ENCODE results near the gene OXGR1. TPM values are rescaled to one million over a fixed set of nuclear protein-coding genes. Genes with fewer than 3 reads are reported as not detected.

Gene OXGR1
- total and polyA plus RNA-seq, 2 of the 4 experiments (the other 2 are of a cell fraction) = not detected

DNA sequence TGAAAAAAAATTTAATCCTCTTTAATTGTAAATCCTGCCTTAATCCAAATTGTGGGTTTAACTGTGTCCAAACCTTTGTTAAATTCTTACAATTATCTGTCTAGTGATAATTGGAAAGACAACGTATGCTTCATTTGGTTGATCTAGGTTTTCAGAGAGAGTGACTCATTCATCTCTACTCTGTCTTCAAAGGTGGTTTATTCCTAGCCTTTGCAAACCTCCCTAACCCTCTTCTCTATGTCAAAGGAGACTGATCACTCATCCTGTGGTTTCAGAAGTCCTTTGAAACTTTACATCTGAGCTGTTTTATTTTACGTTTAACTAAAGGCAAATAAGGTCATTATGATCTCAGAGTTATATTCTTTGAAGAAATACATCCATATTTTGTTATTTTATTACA, 8.8 kb upstream of the OXGR1 start:
- dilution Hi-C loops (cut with HindIII; ENCODE audit: low sequenced_read_pairs, unreplicated experiment) (no loop called here), in situ Hi-C loops (cut with MboI; ENCODE audit: low sequenced_read_pairs) (no loop called here), intact Hi-C loops (cut with micrococcal nuclease) (no loop called here)
- no peak overlapping the region for H4K8ac ChIP-seq (ENCODE audit: low read depth in 2 of 2, low read length in 2 of 2)
- no peak overlapping the region for H2AK5ac ChIP-seq (ENCODE audit: low read depth, low read length)
- no peak overlapping the region for H3K4ac ChIP-seq (ENCODE audit: low read depth, low read length)
- H3K18ac ChIP-seq (ENCODE audit: low read depth, low read length) = no peak overlapping the region
- H2AFZ ChIP-seq (replicated peaks; ENCODE audit: low read length, poor library complexity) = no peak overlapping the region
- no peak overlapping the region for H3K4me2 ChIP-seq (ENCODE audit: low read depth, low read length)
- H3K56ac ChIP-seq (ENCODE audit: extremely low read depth, insufficient read depth, low read length) = no peak overlapping the region
- BruUV-seq (replicated peaks) = no TSS peak
- no peaks in the 10 kb centered on the region for H4K20me1 ChIP-seq (ENCODE audit: insufficient read depth, low read length)
- H3K79me1 ChIP-seq (ENCODE audit: low read depth in 1 of 2, low read length in 2 of 2) = no peaks in the 10 kb centered on the region
- peaks cover 15% of the 10 kb centered on the region for H3K9me1 ChIP-seq (ENCODE audit: insufficient read depth, low read length)
- peaks cover 6% of the 10 kb centered on the region for H3K27me3 ChIP-seq (ENCODE audit: control insufficient read depth, insufficient read depth, low read length)
- no CpG with 5 or more reads among the region's 2 CpGs for WGBS, 2 experiments (ENCODE audit: extremely low coverage in 2 of 2, insufficient read length in 1 of 2)
- H3K4me3 ChIP-seq (ENCODE audit: insufficient read depth, low read depth, low read length) = no peak overlapping the region
- DNase-seq = no peak
- H3K27ac ChIP-seq (ENCODE audit: insufficient read depth, low read length) = no peak overlapping the region
- H4K91ac ChIP-seq (ENCODE audit: insufficient read depth, low read depth, low read length) = no peak overlapping the region
- H2BK5ac ChIP-seq (ENCODE audit: low read depth, low read length, poor library complexity, severe bottlenecking) = no peak overlapping the region
- TF ChIP-seq NFE2L2 (IDR thresholded peaks at IDR 0.05; ENCODE audit: low read depth, low read length) = no peak
- no peak for TF ChIP-seq RAD21 (IDR thresholded peaks at IDR 0.05; ENCODE audit: low read length)
- no peak for TF ChIP-seq MAFK (IDR thresholded peaks at IDR 0.05; ENCODE audit: low read depth, low read length)
- TF ChIP-seq MAZ (IDR thresholded peaks at IDR 0.05; ENCODE audit: borderline replicate concordance, low read depth, low read length) = no peak
- TF ChIP-seq, protein P1, sequence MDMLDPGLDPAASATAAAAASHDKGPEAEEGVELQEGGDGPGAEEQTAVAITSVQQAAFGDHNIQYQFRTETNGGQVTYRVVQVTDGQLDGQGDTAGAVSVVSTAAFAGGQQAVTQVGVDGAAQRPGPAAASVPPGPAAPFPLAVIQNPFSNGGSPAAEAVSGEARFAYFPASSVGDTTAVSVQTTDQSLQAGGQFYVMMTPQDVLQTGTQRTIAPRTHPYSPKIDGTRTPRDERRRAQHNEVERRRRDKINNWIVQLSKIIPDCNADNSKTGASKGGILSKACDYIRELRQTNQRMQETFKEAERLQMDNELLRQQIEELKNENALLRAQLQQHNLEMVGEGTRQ (IDR thresholded peaks at IDR 0.05; ENCODE audit: low read depth, low read length) = no peak
- TF ChIP-seq CHD1 (IDR thresholded peaks at IDR 0.05; ENCODE audit: low read depth, low read length) = no peak
- TF ChIP-seq RFX5 (IDR thresholded peaks at IDR 0.05; ENCODE audit: low read depth, low read length) = no peak
- no peak for TF ChIP-seq FOS (IDR thresholded peaks at IDR 0.05; ENCODE audit: low read depth, low read length)
- no peak for TF ChIP-seq CEBPB (IDR thresholded peaks at IDR 0.05; ENCODE audit: low read depth, low read length)
- no peak for TF ChIP-seq BHLHE40 (IDR thresholded peaks at IDR 0.05; ENCODE audit: low read depth, low read length)
- no peak for TF ChIP-seq RCOR1 (IDR thresholded peaks at IDR 0.05; ENCODE audit: insufficient replicate concordance, low read length)
- TF ChIP-seq, protein P2, sequence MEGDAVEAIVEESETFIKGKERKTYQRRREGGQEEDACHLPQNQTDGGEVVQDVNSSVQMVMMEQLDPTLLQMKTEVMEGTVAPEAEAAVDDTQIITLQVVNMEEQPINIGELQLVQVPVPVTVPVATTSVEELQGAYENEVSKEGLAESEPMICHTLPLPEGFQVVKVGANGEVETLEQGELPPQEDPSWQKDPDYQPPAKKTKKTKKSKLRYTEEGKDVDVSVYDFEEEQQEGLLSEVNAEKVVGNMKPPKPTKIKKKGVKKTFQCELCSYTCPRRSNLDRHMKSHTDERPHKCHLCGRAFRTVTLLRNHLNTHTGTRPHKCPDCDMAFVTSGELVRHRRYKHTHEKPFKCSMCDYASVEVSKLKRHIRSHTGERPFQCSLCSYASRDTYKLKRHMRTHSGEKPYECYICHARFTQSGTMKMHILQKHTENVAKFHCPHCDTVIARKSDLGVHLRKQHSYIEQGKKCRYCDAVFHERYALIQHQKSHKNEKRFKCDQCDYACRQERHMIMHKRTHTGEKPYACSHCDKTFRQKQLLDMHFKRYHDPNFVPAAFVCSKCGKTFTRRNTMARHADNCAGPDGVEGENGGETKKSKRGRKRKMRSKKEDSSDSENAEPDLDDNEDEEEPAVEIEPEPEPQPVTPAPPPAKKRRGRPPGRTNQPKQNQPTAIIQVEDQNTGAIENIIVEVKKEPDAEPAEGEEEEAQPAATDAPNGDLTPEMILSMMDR (conservative IDR thresholded peaks at IDR 0.05; ENCODE audit: low read depth, low read length) = no peak
- no peak for TF ChIP-seq SMC3 (IDR thresholded peaks at IDR 0.05; ENCODE audit: low read depth, low read length)
- TF ChIP-seq MXI1 (IDR thresholded peaks at IDR 0.05; ENCODE audit: borderline replicate concordance, low read depth, low read length) = no peak
- TF ChIP-seq POLR2A (IDR thresholded peaks at IDR 0.05; ENCODE audit: low read depth, low read length) = no peak
- TF ChIP-seq, protein P3, sequence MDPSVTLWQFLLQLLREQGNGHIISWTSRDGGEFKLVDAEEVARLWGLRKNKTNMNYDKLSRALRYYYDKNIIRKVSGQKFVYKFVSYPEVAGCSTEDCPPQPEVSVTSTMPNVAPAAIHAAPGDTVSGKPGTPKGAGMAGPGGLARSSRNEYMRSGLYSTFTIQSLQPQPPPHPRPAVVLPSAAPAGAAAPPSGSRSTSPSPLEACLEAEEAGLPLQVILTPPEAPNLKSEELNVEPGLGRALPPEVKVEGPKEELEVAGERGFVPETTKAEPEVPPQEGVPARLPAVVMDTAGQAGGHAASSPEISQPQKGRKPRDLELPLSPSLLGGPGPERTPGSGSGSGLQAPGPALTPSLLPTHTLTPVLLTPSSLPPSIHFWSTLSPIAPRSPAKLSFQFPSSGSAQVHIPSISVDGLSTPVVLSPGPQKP (IDR thresholded peaks at IDR 0.05; ENCODE audit: borderline replicate concordance, low read depth, low read length) = no peak
- no peak overlapping the region for H3K23ac ChIP-seq (ENCODE audit: low read depth, low read length)
- ChIA-PET CTCF (interaction anchor here (1.1 kb wide), 1 partner anchor 12 kb away, joined by 3 read pairs; no protein-coding TSS in a partner anchor), POLR2A (ENCODE audit: unreplicated experiment) (no interaction called here)
- H3K4me1 ChIP-seq (ENCODE audit: control insufficient read depth, insufficient read depth, low read length) = peaks cover 9% of the 10 kb centered on the region
- no peak overlapping the region for H4K5ac ChIP-seq (ENCODE audit: low read depth, low read length)
- H3K14ac ChIP-seq (replicated peaks; ENCODE audit: low read depth, low read length) = no peak overlapping the region
- no peaks in the 10 kb centered on the region for H3K9me3 ChIP-seq (ENCODE audit: control insufficient read depth, insufficient read depth, low read length)
- ATAC-seq (ENCODE audit: low read depth) = no peak
- H2AK9ac ChIP-seq (replicated peaks; ENCODE audit: low read depth, low read length, poor library complexity) = no peak overlapping the region
- no peak overlapping the region for H2BK15ac ChIP-seq (ENCODE audit: low read depth, low read length)
- no peak overlapping the region for H2BK120ac ChIP-seq (ENCODE audit: low read depth, low read length)
- H3K9ac ChIP-seq (ENCODE audit: low read depth, low read length) = no peak overlapping the region
- no peak overlapping the region for H2BK20ac ChIP-seq (ENCODE audit: low read depth, low read length)
- H3K36me3 ChIP-seq (ENCODE audit: control insufficient read depth, insufficient read depth, low read length) = no peaks in the 10 kb centered on the region
